ENCODE results near the gene DMRT1.

DNA sequence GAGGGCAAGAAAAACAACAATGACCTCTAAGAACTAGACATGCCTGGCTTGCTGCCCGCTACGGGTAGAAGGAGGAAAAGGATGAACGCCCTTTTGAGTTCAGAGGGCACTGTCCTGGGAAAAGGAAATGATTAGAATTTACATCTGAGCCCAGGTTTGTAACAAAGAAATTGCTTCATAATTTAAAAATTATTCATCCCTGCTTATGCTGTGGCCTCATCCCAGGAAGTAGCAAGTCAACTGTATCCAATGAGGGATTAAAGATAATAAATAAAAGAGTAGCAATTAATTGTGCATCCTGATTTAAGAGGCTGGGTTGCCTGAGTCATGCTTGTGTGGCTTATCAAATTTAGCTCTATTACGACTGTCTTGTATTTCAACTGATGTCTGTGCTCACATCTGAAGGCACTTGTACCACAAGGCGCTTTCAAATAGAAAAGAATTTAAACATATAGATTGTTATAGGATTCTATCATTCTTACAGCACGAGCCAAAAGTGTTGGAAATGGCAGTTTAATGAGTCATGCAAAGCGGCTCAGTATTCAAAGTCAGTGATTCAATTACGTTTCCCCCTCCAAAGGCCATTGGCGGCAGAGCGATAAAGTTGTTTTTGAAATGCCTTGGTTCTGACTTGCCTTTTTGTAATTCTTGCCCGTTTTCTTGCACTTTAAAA lies 40.0 kb upstream of the DMRT1 start:
- TF ChIP-seq, protein P1, sequence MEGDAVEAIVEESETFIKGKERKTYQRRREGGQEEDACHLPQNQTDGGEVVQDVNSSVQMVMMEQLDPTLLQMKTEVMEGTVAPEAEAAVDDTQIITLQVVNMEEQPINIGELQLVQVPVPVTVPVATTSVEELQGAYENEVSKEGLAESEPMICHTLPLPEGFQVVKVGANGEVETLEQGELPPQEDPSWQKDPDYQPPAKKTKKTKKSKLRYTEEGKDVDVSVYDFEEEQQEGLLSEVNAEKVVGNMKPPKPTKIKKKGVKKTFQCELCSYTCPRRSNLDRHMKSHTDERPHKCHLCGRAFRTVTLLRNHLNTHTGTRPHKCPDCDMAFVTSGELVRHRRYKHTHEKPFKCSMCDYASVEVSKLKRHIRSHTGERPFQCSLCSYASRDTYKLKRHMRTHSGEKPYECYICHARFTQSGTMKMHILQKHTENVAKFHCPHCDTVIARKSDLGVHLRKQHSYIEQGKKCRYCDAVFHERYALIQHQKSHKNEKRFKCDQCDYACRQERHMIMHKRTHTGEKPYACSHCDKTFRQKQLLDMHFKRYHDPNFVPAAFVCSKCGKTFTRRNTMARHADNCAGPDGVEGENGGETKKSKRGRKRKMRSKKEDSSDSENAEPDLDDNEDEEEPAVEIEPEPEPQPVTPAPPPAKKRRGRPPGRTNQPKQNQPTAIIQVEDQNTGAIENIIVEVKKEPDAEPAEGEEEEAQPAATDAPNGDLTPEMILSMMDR (conservative IDR thresholded peaks at IDR 0.05; ENCODE audit: low read depth, low read length) = no peak
- TF ChIP-seq EZH2 (IDR thresholded peaks at IDR 0.05; ENCODE audit: borderline replicate concordance, low read depth, low read length, poor library complexity, severe bottlenecking) = no peak

All from A673 (cell line).